Right lobe of liver (tissue), 6 donors: ENCODE measurements around the gene VAC14. TPM values are rescaled to one million over a fixed set of nuclear protein-coding genes. Genes with fewer than 3 reads are reported as not detected.

Source experiments
- ATAC-seq, 4 donors: fragments of 200-7000 bp; cut with Tn5 transposase; one replicate each; pipeline ENCODE4 v1.9.1; 2020; ENCODE audit warnings: mild to moderate bottlenecking in 4 of 4, moderate library complexity in 4 of 4
- DNase-seq, 3 donors: peaks; one replicate each; pipeline ENCODE4 v3.0.0-alpha.2; 2020
- H3K27ac ChIP-seq, 3 donors: fragments of 200-600 bp; one replicate each; pipeline ENCODE4 v1.8.0; 2022
- H3K27me3 ChIP-seq, 2 donors: fragments of 200-600 bp; one replicate each; pipeline ENCODE4 v1.8.0; 2022
- H3K36me3 ChIP-seq, 4 donors: fragments of 200-600 bp; sonication (generic) in 1 of 4; one replicate each; pipeline versions ENCODE4 v1.5.1 to v1.8.0; 2017 to 2022; ENCODE audit warnings: control low read depth in 1 of 4
- H3K4me1 ChIP-seq, 4 donors: fragments of 200-600 bp; sonication (generic) in 1 of 4; one replicate each; pipeline versions ENCODE4 v1.5.1 to v1.8.0; 2017 to 2022; ENCODE audit warnings: control low read depth in 1 of 4
- H3K4me3 ChIP-seq, 3 donors: fragments of 200-600 bp; one replicate each; pipeline ENCODE4 v1.8.0; 2022
- H3K9me3 ChIP-seq, 4 donors: fragments of 200-600 bp; sonication (generic) in 1 of 4; one replicate each; pipeline versions ENCODE4 v1.5.1 to v1.8.0; 2017 to 2022; ENCODE audit warnings: control low read depth in 1 of 4
- POLR2A ChIP-seq: fragments of 450-650 bp; IDR thresholded peaks from one replicate; pipeline ENCODE4 v1.6.1; 2017; ENCODE audit warnings: antibody characterized with exemption, mild to moderate bottlenecking
- WGBS: methylation state at CpG from one replicate; pipeline ENCODE4 v1.1.6; 2018; ENCODE audit warnings: low coverage, low lambda C conversion rate; ENCODE audit not compliant: insufficient coverage; ENCODE audit errors: missing lambda C conversion rate; 5-methylcytosine and 5-hydroxymethylcytosine counted together
- intact Hi-C, 2 donors: fragments of 100-400 bp; cut with DNase I; formaldehyde crosslinking; loops; one replicate each; pipeline versions ENCODE4 v1.11.2 to v1.14.1; 2022
- total RNA-seq, 6 experiments: library from RNA; depleted of rRNA in 2 of 6; stranded (reverse); fragments of >200 nt in 2 of 6; fragmentation: NEBNext Ultra II Directional in 3 of 6; extraction: Animal tissue kit (Norgen Biotek cat#: 25700) in 3 of 6; gene quantifications; one replicate each; pipeline versions ENCODE4 v1.1.0 to v1.2.4, GENCODE V29; 2016 to 2023
- TF ChIP-seq, protein P1 (sequence below), 4 donors: fragments of 200-600 bp in 3 of 4; fragments of 450-650 bp in 1 of 4; IDR thresholded peaks; one replicate each; pipeline versions ENCODE4 v1.5.1 to v1.8.0; 2016 to 2022; ENCODE audit warnings: antibody characterized with exemption in 4 of 4, mild to moderate bottlenecking in 2 of 4
- donor health status: DM: no; HTN: yes; CAD: no.
- donor health status: DM: no; HTN: no; CAD: no.
- donor health status: DM: no; HTN: no; CAD: no.
- donor health status: DM: no; HTN: yes; CAD: no.
- donor health status: DM: no; HTN: yes; CAD: no.

Gene VAC14
- total RNA-seq, 6 experiments from 2014 or later, result 14.3 to 40.2 (median 23.4) TPM

DNA sequence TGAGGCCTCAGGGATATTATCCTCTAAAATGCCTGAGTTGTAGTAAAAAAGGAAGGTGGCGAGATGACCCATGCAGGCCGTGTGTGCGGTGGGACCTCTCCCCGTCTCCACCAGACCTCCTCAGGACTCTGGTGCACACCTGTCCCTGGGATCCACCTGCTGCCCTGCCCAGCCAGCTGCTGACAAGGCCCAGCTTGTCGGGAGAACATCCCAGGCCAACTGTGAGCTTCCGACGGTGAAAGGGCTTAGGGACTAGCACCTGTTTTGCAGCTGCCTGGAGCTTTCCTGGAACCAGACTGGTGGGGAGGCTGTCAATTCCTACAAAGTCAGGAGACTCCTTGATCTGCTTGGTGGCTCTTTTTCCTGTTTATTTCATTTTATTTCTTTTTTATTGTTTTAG, 143.0 kb downstream of the VAC14 start:
- intact Hi-C loops, result no loop called here
- Histone ChIP-seq H3K9me3 (no peaks in the 10 kb centered on the region), H3K27me3 (no peaks in the 10 kb centered on the region), H3K36me3 (peaks cover 0 to 1% (median under 1%) of the 10 kb centered on the region in 4 donors), H3K4me3 (no peak overlapping the region), H3K27ac (no peak overlapping the region), H3K4me1 (peaks cover 0 to 4% (median under 1%) of the 10 kb centered on the region in 4 donors)
- TF ChIP-seq, protein P1, sequence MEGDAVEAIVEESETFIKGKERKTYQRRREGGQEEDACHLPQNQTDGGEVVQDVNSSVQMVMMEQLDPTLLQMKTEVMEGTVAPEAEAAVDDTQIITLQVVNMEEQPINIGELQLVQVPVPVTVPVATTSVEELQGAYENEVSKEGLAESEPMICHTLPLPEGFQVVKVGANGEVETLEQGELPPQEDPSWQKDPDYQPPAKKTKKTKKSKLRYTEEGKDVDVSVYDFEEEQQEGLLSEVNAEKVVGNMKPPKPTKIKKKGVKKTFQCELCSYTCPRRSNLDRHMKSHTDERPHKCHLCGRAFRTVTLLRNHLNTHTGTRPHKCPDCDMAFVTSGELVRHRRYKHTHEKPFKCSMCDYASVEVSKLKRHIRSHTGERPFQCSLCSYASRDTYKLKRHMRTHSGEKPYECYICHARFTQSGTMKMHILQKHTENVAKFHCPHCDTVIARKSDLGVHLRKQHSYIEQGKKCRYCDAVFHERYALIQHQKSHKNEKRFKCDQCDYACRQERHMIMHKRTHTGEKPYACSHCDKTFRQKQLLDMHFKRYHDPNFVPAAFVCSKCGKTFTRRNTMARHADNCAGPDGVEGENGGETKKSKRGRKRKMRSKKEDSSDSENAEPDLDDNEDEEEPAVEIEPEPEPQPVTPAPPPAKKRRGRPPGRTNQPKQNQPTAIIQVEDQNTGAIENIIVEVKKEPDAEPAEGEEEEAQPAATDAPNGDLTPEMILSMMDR (IDR thresholded peaks at IDR 0.05), result no peak
- no peak for TF ChIP-seq POLR2A
- WGBS, result 90% methylated on average over 2 of the region's 7 CpGs
- ATAC-seq (no peak), DNase-seq (no peak)

DNA sequence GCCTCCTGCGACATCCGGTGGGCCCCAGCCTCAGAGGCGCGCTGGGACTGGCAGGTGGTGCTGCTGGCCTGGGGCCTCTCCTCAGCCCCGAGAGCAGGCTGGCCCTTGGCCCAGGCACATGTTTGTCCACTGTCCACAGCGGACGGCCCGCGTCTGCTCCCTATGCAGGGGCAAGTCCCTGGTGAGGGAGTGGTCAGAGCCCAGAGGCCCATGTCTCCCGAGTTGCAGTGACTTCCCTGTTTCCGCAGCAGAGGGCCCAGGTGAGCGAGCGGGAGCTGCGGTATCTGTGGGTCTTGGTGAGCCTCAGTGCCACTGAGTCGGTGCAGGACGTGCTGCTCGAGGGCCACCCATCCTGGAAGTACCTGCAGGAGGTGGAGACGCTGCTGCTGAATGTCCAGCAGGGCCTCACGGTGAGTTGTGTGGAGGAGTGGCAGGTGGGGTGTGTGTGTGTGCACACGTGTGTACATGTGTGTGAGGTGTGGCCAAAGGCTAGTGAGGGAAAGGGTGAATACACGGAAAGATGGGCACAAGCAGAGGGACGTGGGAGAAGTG, 144.2 kb downstream of the VAC14 start:
- Histone ChIP-seq H3K9me3 (no peaks in the 10 kb centered on the region), H3K27ac (no peak overlapping the region), H3K4me1 (peaks cover 0 to 4% (median under 1%) of the 10 kb centered on the region in 4 donors), H3K27me3 (no peaks in the 10 kb centered on the region), H3K4me3 (no peak overlapping the region), H3K36me3 (no peaks in the 10 kb centered on the region)
- TF ChIP-seq, protein P1 (IDR thresholded peaks at IDR 0.05), result peak in 1 of 4 donors; percentile 26
- no peak for TF ChIP-seq POLR2A
- intact Hi-C loops, result no loop called here
- peak; percentile 39 to 60 (median 56) for ATAC-seq
- peak; percentile 50 to 65 (median 65) for DNase-seq
- WGBS, result 41% methylated on average over 13 of the region's 22 CpGs

DNA sequence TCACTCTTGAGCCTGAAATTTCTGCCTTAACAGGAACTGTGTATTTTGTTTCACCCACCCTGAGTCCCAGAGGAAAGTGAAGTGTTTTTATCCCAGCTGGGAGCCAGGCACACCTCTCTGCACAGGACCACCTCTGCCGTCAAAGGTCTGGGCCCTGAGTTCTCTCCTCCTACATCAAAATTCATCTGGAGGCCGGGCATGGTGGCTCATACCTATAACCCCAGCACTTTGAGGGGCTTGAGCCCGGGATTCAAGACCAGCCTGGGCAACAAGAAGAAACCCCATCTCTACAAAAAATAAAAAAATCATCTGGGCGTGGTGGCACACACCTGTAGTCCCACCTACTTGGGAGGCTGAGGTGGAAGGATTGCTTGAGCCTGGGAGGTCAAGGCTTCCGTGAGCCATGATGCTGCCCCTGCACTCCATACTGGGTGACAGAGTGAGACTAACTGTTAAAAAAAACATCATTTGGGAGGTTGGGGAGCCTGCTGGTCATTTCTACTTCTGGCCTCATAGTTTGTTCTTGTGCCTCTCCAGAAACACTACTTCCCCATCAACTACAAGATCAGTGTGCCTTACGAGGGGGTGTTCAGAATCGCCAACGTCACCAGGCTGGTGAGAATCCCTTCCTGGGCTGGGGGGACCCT, 144.8 kb downstream of the VAC14 start:
- H3K36me3 ChIP-seq, result no peaks in the 10 kb centered on the region
- intact Hi-C loops, result no loop called here
- H3K9me3 ChIP-seq, result no peaks in the 10 kb centered on the region
- no peak for TF ChIP-seq POLR2A
- TF ChIP-seq, protein P1 (IDR thresholded peaks at IDR 0.05), result no peak
- WGBS, result 80% methylated on average over 5 of the region's 8 CpGs
- ATAC-seq (no peak), DNase-seq (no peak)
- H3K4me3 ChIP-seq, result no peak overlapping the region
- H3K4me1 ChIP-seq, result peaks cover 0 to 4% (median under 1%) of the 10 kb centered on the region in 4 donors
- no peak overlapping the region for H3K27ac ChIP-seq
- no peaks in the 10 kb centered on the region for H3K27me3 ChIP-seq

DNA sequence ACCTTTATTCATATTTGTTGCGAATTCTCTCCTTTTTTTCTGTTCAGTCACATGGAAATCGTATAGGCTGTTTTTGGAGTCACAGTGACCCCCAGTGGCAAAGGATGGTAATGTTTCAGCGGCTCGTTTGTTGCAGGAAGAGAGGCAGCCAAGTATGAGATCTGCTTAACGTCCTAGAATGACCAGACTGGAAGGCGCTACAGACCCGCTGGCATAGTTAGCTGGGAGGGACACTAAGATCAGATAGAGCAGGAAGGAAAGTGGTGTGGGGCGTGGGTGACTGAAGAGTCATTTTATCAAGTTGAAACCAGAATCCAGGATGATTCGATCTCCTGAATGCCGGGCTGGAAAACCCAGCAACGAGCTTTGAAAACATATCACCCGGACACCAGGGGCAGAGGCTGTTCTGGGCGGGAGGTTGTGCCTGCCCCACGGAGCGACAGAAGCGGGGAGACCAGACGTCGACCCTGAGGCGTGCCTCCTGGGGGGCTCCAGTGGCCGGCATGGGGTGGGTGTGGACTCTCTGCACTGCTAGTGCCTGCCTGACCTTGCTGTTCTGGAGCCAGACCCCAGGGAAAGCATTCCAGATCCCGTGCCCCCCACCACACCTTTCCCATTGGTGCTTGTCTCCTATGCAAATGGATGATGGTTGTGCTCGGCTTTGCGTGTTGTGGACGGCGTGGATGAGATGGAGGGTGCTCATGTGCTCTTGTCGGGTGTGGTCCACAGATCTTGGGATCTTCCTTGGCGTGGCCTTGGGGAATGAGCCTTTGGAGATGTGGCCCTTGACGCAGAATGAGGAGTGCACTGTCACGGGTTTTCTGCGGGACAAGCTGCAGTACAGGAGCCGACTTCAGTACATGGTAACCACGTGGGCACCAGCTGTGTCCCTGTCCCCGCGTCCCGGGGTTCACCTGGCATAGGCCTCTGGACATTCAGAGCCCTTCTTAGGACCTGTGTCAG, 146.9 kb downstream of the VAC14 start:
- TF ChIP-seq, protein P1 (IDR thresholded peaks at IDR 0.05), result peak; percentile 83 to 96 (median 90)
- TF ChIP-seq POLR2A, result no peak
- peaks cover 0 to 4% (median under 1%) of the 10 kb centered on the region in 4 donors for H3K4me1 ChIP-seq
- no peaks in the 10 kb centered on the region for H3K27me3 ChIP-seq
- peak overlapping the region in 1 of 3 donors; percentile 23 for H3K4me3 ChIP-seq
- peak in 1 of 3 donors; percentile 80 for DNase-seq
- intact Hi-C loops, result loop anchor here in 1 of 2 donors (5.0 kb wide), 1 partner anchor 127 kb away; no protein-coding TSS in a partner anchor
- ATAC-seq, result peak; percentile 88 to 96 (median 90)
- no peaks in the 10 kb centered on the region for H3K9me3 ChIP-seq
- no peaks in the 10 kb centered on the region for H3K36me3 ChIP-seq
- H3K27ac ChIP-seq, result no peak overlapping the region
- 3% methylated on average over 13 of the region's 35 CpGs for WGBS
